Epithelial cell of esophagus (primary cell): ENCODE measurements around the gene DSCAML1.

Source experiments
- DNase-seq: peaks from one replicate; pipeline ENCODE4 v3.0.0; 2010; ENCODE audit warnings: low read depth
- H3K4me3 ChIP-seq: 2 replicates; pipeline ENCODE4 v1.5.1; 2011; ENCODE audit warnings: mild to moderate bottlenecking, low read length, control low read depth
- CTCF ChIP-seq: IDR thresholded peaks from 2 replicates; pipeline ENCODE4 v1.5.1; 2011; ENCODE audit warnings: low read depth, mild to moderate bottlenecking, low read length, control low read depth, inconsistent platforms; ENCODE audit not compliant: insufficient read depth; ENCODE audit errors: missing control alignments

Gene DSCAML1

GRCh38 chr11:117443266-117444186 is 353.5 kb downstream of the DSCAML1 start:
- DNase-seq: no peak
- TF ChIP-seq CTCF: no peak

GRCh38 chr11:117442869-117443239 is 354.2 kb downstream of the DSCAML1 start:
- TF ChIP-seq CTCF: no peak
- no peak overlapping the region for H3K4me3 ChIP-seq
- no peak for DNase-seq

More at GRCh38 chr11:117443266-117444186, 353.5 kb downstream of the DSCAML1 start:
- H3K4me3 ChIP-seq: no peak overlapping the region

- no peak for DNase-seq
- no peak overlapping the region for H3K4me3 ChIP-seq
- TF ChIP-seq CTCF: no peak
Measured at GRCh38 chr11:117442049-117442868, 354.8 kb downstream of the DSCAML1 start.

GRCh38 chr11:117441146-117441975 is 355.7 kb downstream of the DSCAML1 start:
- TF ChIP-seq CTCF: no peak
- H3K4me3 ChIP-seq: no peak overlapping the region
- no peak for DNase-seq

- no peak for TF ChIP-seq CTCF
- H3K4me3 ChIP-seq: no peak overlapping the region
- DNase-seq: no peak
Measured at GRCh38 chr11:117440258-117440657, 356.8 kb downstream of the DSCAML1 start.

- no peak for DNase-seq
- no peak for TF ChIP-seq CTCF
- H3K4me3 ChIP-seq: no peak overlapping the region
Measured at GRCh38 chr11:117439256-117439655, 357.8 kb downstream of the DSCAML1 start.
